IPS-18c (cell line): ENCODE data around the gene FSTL5.
"Not testable (repeated sequence)": the region's sequence is repeated elsewhere in the genome, so short reads cannot be mapped to it uniquely, and the experiment has no call there.

Experiments used
- H3K4me3 ChIP-seq: 2 replicates; pipeline ENCODE4 v1.7.0; 2013; ENCODE audit warnings: low read depth, mild to moderate bottlenecking, low read length, moderate library complexity; ENCODE audit not compliant: insufficient read depth
- H3K9me3 ChIP-seq: one replicate; pipeline ENCODE4 v1.6.1; 2013; ENCODE audit warnings: mild to moderate bottlenecking, low read length, moderate library complexity; ENCODE audit not compliant: control insufficient read depth, insufficient read depth

The FSTL5 gene

DNA sequence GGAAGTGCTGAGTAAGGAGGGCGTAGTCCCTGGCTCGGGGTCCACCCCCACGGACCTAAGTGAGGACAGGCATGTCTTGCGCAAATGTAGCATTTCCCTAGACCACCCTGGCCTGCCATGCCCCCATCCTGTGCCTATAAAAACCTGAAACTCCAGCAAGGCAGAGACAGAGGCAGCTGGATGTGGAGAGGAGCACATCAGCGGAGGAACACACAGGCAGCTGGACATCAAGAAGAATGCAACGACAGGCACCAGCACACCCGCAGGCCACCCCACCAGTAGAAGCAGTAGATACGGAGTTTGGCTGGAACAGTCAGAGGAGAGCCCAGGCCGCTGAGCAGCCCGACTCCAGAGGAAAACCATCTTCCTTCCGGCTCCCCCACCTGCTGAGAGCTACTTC is 345.9 kb downstream of the FSTL5 start:
- Histone ChIP-seq H3K4me3 (no peak overlapping the region), H3K9me3 (peaks cover 2% of the 10 kb centered on the region)

DNA sequence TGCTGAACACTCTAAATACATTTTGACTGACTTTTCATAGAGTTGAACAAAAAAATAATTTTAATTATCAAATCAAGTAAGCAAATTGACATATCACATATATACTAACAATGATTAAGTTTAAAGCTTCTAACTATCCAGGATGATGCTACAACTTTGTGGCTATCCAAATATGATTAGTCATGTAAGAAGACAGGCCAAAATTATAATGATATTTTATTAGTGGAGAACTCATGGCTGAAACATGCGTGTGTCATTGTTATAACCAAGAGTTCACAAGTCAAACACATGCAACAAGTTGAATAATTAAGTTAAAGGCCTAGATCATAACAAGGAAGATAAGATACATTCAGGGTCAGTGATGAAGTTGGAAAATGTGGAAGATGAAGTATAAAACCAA is 346.8 kb downstream of the FSTL5 start:
- H3K4me3 ChIP-seq = no peak overlapping the region
- H3K9me3 ChIP-seq = no peaks in the 10 kb centered on the region

DNA sequence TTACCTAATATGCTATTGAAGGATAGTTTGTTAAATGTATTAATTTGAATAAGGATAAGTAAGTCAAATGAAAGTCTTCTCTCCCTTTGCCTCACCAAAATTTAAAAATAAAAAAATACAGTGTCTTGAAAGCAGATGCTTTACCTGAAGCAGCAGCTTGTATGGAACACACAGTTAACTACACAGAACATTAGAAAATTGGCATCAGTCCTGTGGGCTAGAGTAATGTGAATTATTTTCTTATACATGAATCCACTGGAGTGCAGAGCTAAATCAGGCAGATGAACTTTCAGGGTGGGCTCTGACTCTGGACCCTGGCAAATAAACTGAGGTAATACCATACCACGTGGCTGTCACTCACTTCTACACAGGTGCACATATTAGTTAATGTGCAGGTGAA is 348.0 kb downstream of the FSTL5 start:
- Histone ChIP-seq H3K4me3 (no peak overlapping the region), H3K9me3 (no peaks in the 10 kb centered on the region)

- no peak overlapping the region for H3K4me3 ChIP-seq
- no peaks in the 10 kb centered on the region for H3K9me3 ChIP-seq
Measured at GRCh38 chr4:161813889-161814288, 349.9 kb downstream of the FSTL5 start.

- Histone ChIP-seq H3K9me3 (no peaks in the 10 kb centered on the region), H3K4me3 (no peak overlapping the region)
Measured at GRCh38 chr4:161813389-161813788, 350.4 kb downstream of the FSTL5 start.

- H3K9me3 ChIP-seq = no peaks in the 10 kb centered on the region
- no peak overlapping the region for H3K4me3 ChIP-seq
Measured at GRCh38 chr4:161803171-161803570, 360.6 kb downstream of the FSTL5 start.

DNA sequence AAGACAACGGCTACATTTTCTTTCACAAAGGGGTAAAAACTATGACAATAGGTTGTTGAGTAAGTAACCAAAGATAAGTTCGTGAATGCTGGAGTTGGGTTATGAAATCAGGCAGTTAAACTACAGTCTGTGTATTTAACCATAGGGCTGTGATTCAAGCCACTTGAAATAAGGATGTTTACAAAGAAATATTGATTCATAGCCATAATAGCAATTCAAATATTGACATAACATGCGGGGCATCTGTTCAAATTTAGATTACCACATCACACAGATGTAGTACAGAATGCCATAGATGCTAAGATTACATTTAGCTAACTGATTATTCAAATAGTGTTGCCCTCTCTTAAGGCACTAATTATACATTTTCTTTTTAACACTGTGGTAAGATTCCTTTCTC is 364.1 kb downstream of the FSTL5 start:
- Histone ChIP-seq H3K9me3 (no peaks in the 10 kb centered on the region), H3K4me3 (no peak overlapping the region)

GRCh38 chr4:161792991-161793390 is 370.8 kb downstream of the FSTL5 start:
- peaks cover 9% of the 10 kb centered on the region for H3K9me3 ChIP-seq
- H3K4me3 ChIP-seq = no peak overlapping the region

DNA sequence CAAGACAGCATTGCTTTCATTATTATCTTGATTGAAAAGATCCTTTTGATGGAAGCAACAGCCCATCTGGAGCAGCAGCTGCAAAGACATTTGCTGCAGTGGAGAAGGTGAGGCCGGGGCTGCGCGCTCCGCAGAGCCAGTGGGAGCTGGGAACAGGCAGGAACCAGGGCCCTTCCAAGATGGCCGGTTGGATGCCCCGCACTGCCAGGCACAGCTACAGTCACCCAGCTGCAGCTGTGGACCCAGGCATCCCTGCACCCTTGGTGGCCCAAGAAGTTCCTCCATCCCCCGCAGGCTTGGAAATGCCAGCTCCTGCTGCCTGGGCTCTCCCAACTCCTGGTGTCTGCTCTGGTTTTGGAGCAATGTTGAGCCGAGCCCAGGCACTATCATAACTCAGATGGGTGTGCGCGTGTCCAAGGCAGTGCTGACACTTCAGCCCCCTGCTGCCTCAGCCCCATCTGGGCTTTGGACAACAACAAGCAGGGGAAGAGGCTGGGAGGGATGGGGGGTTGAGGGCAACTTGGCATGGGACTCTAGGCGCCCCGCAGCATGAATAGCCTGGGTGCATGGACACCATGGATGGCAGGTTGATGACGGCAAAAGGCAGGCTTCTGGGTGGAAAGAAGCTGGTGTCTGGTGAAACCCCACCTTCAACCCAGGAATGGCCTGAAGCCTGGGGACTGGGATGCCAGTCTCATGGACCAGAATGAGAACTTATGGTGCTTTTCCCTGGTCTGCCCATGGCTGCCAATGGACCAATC is 371.8 kb downstream of the FSTL5 start:
- Histone ChIP-seq H3K9me3 (peaks cover 9% of the 10 kb centered on the region), H3K4me3 (no peak overlapping the region)

GRCh38 chr4:161767116-161767515 is 396.7 kb downstream of the FSTL5 start:
- Histone ChIP-seq H3K4me3 (no peak overlapping the region), H3K9me3 (no peaks in the 10 kb centered on the region)

DNA sequence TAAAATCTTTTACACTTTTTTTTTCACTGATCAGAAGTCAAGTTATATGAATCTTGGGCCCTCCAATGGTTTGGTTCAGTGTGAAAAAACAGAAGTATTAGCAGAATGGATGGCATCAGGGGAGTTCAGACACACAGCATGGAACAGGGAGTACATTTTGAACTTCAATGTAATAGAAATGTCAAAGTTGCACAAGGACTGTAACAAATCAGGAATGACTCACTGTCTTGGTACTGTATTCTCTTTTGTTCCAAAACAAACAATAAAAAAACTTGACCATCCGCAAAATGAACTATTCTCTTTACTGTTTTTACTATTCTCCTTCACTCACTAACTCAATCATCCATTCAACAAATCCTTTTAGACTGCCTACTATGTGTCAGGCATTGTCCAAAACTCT is 401.0 kb downstream of the FSTL5 start:
- no peaks in the 10 kb centered on the region for H3K9me3 ChIP-seq
- no peak overlapping the region for H3K4me3 ChIP-seq

DNA sequence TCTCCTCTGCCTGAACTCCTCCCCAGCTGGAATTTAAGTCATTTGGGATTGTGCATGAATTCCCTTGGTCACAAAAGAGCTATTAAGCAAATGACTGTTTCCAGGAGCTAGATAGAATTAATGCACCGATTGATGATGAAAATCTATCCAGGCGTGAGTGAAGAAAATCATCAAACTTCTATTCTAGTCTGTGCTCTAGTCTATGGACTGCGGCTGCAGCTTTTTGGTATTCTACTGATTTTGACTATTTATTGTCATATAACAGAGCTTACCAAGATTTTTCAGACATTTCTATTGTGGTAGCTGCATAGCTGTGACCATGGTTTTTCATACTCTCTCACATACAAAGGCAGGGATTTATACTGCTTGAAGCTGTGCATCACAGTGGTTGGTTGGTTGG is 403.8 kb downstream of the FSTL5 start:
- Histone ChIP-seq H3K9me3 (no peaks in the 10 kb centered on the region), H3K4me3 (no peak overlapping the region)

GRCh38 chr4:161758412-161758811 is 405.4 kb downstream of the FSTL5 start:
- H3K4me3 ChIP-seq, H3K9me3 ChIP-seq: not testable (repeated sequence)

GRCh38 chr4:161728929-161729328 is 434.9 kb downstream of the FSTL5 start:
- no peak overlapping the region for H3K4me3 ChIP-seq
- H3K9me3 ChIP-seq = no peaks in the 10 kb centered on the region

- Histone ChIP-seq H3K4me3 (no peak overlapping the region), H3K9me3 (no peaks in the 10 kb centered on the region)
Measured at GRCh38 chr4:161721947-161722346, 441.9 kb downstream of the FSTL5 start.

GRCh38 chr4:161717084-161717483 is 446.7 kb downstream of the FSTL5 start:
- Histone ChIP-seq H3K9me3 (no peaks in the 10 kb centered on the region), H3K4me3 (no peak overlapping the region)

DNA sequence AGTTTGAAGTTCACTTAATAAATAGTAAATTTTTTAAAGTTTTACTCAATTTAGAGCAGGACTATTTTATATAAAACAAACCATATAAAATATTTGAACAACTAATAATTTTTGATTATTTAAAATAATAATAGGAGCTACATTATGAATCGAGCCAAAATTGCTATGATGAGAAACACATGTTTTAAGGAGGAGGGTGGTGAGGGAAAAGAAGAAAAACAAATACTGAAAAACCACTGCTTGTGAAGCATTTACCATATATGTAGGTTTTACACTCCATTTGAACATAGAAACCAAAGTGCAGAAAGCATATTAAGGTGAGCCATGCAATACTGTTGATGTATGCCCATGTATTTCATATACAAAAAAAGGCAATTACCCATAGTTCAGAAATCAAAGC is 448.9 kb downstream of the FSTL5 start:
- Histone ChIP-seq H3K9me3 (no peaks in the 10 kb centered on the region), H3K4me3 (no peak overlapping the region)

GRCh38 chr4:161714022-161714751 is 449.6 kb downstream of the FSTL5 start:
- Histone ChIP-seq H3K9me3 (no peaks in the 10 kb centered on the region), H3K4me3 (no peak overlapping the region)
